ENCODE measurements around the gene ZNF791. TPM values are rescaled to one million over a fixed set of nuclear protein-coding genes. Genes with fewer than 3 reads are reported as not detected.
A peak's percentile ranks its signal among the peaks of the same experiment; 100 is the strongest.

The ZNF791 gene
- total and polyA plus RNA-seq, 2 of the 13 experiments (the other 11 are each of a cell fraction or from before 2014, with no cell fraction given), result 12.8 to 17.4 TPM

DNA sequence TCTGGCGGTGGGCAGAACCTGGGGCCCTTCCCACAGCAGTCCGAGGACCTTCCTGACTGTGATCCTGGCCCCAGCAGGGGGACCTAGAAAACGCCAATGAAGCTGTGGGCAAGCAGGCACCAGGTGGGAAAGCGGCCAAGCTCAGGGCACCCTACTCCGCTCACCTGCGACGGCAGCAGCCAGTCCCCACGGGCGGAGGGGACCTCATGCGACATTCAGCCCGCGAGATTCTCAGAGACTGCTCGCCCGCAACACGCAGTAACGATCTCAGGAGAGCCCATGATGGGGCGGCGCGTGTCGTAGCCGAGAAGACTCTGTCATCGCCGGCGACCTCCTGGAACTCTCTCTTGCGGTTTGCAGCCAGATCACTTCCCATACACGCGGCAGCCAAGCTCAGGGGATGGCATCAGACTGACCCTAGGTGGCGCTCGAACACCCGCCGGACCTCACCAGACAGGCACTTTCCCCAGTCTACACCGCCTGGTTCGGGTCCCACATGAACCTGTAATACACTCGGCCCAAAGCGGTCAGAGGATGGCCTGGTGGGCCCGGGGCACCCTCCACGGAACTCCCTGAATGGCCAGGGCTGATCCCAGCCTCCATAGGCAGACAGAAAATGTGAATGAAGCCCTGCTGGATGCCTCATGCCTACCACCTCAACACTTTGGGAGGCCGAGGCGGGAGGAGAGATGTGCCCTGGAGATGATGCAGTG is 29.3 kb downstream of the ZNF791 start (continued):
- TF ChIP-seq, protein P1, sequence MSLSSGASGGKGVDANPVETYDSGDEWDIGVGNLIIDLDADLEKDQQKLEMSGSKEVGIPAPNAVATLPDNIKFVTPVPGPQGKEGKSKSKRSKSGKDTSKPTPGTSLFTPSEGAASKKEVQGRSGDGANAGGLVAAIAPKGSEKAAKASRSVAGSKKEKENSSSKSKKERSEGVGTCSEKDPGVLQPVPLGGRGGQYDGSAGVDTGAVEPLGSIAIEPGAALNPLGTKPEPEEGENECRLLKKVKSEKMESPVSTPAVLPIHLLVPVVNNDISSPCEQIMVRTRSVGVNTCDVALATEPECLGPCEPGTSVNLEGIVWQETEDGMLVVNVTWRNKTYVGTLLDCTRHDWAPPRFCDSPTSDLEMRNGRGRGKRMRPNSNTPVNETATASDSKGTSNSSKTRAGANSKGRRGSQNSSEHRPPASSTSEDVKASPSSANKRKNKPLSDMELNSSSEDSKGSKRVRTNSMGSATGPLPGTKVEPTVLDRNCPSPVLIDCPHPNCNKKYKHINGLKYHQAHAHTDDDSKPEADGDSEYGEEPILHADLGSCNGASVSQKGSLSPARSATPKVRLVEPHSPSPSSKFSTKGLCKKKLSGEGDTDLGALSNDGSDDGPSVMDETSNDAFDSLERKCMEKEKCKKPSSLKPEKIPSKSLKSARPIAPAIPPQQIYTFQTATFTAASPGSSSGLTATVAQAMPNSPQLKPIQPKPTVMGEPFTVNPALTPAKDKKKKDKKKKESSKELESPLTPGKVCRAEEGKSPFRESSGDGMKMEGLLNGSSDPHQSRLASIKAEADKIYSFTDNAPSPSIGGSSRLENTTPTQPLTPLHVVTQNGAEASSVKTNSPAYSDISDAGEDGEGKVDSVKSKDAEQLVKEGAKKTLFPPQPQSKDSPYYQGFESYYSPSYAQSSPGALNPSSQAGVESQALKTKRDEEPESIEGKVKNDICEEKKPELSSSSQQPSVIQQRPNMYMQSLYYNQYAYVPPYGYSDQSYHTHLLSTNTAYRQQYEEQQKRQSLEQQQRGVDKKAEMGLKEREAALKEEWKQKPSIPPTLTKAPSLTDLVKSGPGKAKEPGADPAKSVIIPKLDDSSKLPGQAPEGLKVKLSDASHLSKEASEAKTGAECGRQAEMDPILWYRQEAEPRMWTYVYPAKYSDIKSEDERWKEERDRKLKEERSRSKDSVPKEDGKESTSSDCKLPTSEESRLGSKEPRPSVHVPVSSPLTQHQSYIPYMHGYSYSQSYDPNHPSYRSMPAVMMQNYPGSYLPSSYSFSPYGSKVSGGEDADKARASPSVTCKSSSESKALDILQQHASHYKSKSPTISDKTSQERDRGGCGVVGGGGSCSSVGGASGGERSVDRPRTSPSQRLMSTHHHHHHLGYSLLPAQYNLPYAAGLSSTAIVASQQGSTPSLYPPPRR (CRISPR knock-in tag; IDR thresholded peaks at IDR 0.05; ENCODE audit: borderline replicate concordance), result 0 out of 2 replicates have a peak, but pooled peaks have one; percentile 18
- TF ChIP-seq, protein P2, sequence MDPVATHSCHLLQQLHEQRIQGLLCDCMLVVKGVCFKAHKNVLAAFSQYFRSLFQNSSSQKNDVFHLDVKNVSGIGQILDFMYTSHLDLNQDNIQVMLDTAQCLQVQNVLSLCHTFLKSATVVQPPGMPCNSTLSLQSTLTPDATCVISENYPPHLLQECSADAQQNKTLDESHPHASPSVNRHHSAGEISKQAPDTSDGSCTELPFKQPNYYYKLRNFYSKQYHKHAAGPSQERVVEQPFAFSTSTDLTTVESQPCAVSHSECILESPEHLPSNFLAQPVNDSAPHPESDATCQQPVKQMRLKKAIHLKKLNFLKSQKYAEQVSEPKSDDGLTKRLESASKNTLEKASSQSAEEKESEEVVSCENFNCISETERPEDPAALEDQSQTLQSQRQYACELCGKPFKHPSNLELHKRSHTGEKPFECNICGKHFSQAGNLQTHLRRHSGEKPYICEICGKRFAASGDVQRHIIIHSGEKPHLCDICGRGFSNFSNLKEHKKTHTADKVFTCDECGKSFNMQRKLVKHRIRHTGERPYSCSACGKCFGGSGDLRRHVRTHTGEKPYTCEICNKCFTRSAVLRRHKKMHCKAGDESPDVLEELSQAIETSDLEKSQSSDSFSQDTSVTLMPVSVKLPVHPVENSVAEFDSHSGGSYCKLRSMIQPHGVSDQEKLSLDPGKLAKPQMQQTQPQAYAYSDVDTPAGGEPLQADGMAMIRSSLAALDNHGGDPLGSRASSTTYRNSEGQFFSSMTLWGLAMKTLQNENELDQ (CRISPR knock-in tag; IDR thresholded peaks at IDR 0.05; ENCODE audit: borderline replicate concordance), result peak; percentile 72; the same call in 1 of the 2 replicates
- TF ChIP-seq, protein P3, sequence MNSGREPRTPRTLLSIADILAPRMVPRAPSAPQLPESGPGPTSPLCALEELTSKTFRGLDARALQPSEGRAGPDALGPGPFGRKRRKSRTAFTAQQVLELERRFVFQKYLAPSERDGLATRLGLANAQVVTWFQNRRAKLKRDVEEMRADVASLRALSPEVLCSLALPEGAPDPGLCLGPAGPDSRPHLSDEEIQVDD (CRISPR knock-in tag; IDR thresholded peaks at IDR 0.05; ENCODE audit: borderline replicate concordance), result no peak
- TF ChIP-seq ZNF274 (CRISPR knock-in tag; IDR thresholded peaks at IDR 0.05) (peak; percentile 68; the same call in 1 of the 2 replicates), RAD21 (CRISPR knock-in tag; IDR thresholded peaks at IDR 0.05) (peak; percentile 55; the same call in 1 of the 2 replicates), NR2F1 (CRISPR knock-in tag; IDR thresholded peaks at IDR 0.05) (no peak), ZNF776 (CRISPR knock-in tag; IDR thresholded peaks at IDR 0.05) (peak; percentile 55; the same call in 1 of the 2 replicates), IRF2 (CRISPR knock-in tag; IDR thresholded peaks at IDR 0.05) (peak; percentile 46; the same call in 1 of the 2 replicates), YEATS4 (CRISPR knock-in tag; IDR thresholded peaks at IDR 0.05; ENCODE audit: borderline replicate concordance) (peak; percentile 58; the same call in 1 of the 2 replicates), KDM3A (CRISPR knock-in tag; IDR thresholded peaks at IDR 0.05; ENCODE audit: low read depth) (0 out of 2 replicates have a peak, but pooled peaks have one; percentile 51), TARDBP (CRISPR knock-in tag; IDR thresholded peaks at IDR 0.05) (no peak), ZNF777 (CRISPR knock-in tag; IDR thresholded peaks at IDR 0.05) (peak; percentile 42; the same call in 1 of the 2 replicates), ZNF546 (CRISPR knock-in tag; conservative IDR thresholded peaks at IDR 0.05) (no peak), HNRNPLL (IDR thresholded peaks at IDR 0.05; ENCODE audit: low read depth, low read length, poor library complexity, severe bottlenecking) (peak; percentile 48), NFE2L1 (CRISPR knock-in tag; IDR thresholded peaks at IDR 0.05; ENCODE audit: borderline replicate concordance) (no peak)
- TF ChIP-seq, protein P4, sequence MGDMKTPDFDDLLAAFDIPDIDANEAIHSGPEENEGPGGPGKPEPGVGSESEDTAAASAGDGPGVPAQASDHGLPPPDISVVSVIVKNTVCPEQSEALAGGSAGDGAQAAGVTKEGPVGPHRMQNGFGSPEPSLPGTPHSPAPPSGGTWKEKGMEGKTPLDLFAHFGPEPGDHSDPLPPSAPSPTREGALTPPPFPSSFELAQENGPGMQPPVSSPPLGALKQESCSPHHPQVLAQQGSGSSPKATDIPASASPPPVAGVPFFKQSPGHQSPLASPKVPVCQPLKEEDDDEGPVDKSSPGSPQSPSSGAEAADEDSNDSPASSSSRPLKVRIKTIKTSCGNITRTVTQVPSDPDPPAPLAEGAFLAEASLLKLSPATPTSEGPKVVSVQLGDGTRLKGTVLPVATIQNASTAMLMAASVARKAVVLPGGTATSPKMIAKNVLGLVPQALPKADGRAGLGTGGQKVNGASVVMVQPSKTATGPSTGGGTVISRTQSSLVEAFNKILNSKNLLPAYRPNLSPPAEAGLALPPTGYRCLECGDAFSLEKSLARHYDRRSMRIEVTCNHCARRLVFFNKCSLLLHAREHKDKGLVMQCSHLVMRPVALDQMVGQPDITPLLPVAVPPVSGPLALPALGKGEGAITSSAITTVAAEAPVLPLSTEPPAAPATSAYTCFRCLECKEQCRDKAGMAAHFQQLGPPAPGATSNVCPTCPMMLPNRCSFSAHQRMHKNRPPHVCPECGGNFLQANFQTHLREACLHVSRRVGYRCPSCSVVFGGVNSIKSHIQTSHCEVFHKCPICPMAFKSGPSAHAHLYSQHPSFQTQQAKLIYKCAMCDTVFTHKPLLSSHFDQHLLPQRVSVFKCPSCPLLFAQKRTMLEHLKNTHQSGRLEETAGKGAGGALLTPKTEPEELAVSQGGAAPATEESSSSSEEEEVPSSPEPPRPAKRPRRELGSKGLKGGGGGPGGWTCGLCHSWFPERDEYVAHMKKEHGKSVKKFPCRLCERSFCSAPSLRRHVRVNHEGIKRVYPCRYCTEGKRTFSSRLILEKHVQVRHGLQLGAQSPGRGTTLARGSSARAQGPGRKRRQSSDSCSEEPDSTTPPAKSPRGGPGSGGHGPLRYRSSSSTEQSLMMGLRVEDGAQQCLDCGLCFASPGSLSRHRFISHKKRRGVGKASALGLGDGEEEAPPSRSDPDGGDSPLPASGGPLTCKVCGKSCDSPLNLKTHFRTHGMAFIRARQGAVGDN (CRISPR knock-in tag; IDR thresholded peaks at IDR 0.05), result peak; percentile 90
